ENCODE measurements around the gene TLR1. TPM values are rescaled to one million over a fixed set of nuclear protein-coding genes. Genes with fewer than 3 reads are reported as not detected.
A peak's percentile ranks its signal among the peaks of the same experiment; 100 is the strongest.
"Not testable (repeated sequence)": the region's sequence is repeated elsewhere in the genome, so short reads cannot be mapped to it uniquely, and the experiment has no call there.

TLR1 gene
- total RNA-seq, 1 donor from 2014 or later = 0.36 TPM

DNA sequence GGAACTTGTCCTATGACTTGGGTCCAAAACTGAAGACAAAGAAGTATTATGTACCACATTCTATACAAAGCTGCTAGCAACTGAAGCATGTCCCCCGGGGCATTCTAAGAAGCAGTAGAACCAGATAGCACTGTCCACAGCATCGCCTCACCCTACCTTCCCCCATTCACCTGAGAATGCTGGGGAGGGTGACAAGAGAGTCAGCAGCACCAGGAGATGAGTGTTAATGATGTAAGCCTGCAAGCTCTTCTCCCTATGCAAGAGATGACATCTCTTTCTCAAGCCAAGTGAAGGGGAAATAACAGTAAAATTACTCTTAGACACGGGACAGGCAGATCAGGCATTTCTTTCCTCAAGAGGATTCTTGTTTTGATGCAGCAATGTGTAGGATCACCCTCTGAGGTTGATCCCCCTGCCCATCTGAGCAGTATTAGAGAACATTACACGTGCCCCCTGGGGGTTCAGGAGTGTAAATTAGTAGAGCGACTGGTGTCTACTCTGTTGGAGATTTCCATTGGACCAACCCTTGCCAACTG is 13.9 kb upstream of the TLR1 start:
- no peak for DNase-seq (ENCODE audit: extremely low spot score, unreplicated experiment)
- Mint-ChIP-seq H3K9me3 (peaks cover 15% of the 10 kb centered on the region), H3K4me1 (ENCODE audit: unreplicated experiment) (peaks cover 7% of the 10 kb centered on the region), H3K36me3 (peaks cover 4% of the 10 kb centered on the region), H3K27ac (peak overlapping the region; percentile 77), H3K27me3 (peaks cover 3% of the 10 kb centered on the region), H3K4me3 (no peak overlapping the region)
- TF ChIP-seq, protein P1, sequence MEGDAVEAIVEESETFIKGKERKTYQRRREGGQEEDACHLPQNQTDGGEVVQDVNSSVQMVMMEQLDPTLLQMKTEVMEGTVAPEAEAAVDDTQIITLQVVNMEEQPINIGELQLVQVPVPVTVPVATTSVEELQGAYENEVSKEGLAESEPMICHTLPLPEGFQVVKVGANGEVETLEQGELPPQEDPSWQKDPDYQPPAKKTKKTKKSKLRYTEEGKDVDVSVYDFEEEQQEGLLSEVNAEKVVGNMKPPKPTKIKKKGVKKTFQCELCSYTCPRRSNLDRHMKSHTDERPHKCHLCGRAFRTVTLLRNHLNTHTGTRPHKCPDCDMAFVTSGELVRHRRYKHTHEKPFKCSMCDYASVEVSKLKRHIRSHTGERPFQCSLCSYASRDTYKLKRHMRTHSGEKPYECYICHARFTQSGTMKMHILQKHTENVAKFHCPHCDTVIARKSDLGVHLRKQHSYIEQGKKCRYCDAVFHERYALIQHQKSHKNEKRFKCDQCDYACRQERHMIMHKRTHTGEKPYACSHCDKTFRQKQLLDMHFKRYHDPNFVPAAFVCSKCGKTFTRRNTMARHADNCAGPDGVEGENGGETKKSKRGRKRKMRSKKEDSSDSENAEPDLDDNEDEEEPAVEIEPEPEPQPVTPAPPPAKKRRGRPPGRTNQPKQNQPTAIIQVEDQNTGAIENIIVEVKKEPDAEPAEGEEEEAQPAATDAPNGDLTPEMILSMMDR (conservative IDR thresholded peaks at IDR 0.05) = no peak

DNA sequence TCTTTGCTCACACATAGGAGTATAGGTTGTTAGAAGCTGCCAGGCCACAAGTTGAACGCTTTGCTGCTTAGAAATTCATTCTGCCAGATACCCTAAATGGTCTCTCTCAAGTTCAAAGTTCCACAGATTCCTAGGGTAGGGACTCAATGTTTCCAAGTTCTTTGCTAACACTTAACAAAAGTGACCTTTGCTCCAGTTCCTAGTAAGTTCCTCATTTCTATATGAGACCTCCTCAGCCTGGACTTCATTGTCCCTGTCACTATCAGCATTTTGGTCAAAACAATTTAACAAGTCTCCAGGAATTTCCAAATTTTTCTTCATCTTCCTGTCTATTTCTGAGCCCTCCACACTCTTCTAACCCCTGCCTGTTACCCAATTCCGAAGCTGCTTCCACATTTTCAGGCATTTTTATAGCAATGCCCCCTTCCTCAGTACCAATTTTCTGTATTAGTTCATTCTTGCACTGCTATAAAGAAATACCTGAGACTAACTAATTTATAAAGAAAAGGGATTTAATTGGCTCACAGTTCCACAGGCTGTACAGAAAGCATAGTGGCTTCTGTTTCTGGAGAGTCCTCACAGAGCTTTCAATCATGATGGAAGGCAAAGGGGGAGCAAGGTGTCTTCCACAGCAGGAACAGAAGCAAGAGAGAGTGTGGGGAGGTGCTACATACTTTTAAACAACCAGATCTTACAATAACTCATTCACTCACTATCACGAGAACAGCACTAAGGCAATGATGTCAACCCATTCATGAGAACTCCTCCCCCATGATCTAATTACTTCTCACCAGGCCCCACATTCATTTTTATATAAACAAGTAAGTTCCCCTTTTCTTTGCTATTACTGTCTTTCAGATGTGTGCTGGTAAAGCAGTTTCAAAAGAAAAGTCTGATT is 11.5 kb upstream of the TLR1 start:
- Mint-ChIP-seq H3K4me1 (ENCODE audit: unreplicated experiment) (peaks cover 7% of the 10 kb centered on the region), H3K36me3 (no peaks in the 10 kb centered on the region), H3K27ac (no peak overlapping the region), H3K27me3 (peaks cover 3% of the 10 kb centered on the region), H3K4me3 (no peak overlapping the region), H3K9me3 (peaks cover 6% of the 10 kb centered on the region)
- TF ChIP-seq, protein P1 (conservative IDR thresholded peaks at IDR 0.05) = no peak
- no peak for DNase-seq (ENCODE audit: extremely low spot score, unreplicated experiment)

DNA sequence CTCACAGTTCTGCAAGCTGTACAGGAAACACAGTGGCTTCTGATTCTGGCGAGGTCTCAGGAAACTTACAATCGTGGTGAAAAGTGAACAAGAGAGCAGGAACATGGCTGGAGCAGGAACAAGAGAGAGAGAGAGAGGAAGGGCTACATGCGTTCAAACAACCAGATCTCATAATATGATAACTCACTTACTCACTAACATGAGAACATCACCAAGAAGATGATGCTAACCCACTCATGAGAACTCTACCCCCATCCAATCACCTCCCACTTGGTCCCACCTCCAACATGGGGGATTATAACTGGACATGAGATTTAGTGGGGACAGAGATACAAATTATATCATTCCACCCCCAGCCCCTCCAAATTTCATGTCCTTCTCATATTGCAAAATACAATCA is 9.8 kb upstream of the TLR1 start:
- DNase-seq (ENCODE audit: extremely low spot score, unreplicated experiment) = no peak
- H3K36me3 Mint-ChIP-seq = no peaks in the 10 kb centered on the region

GRCh38 chr4:38811297-38811696 is 6.7 kb upstream of the TLR1 start:
- no peaks in the 10 kb centered on the region for H3K4me1 Mint-ChIP-seq (ENCODE audit: unreplicated experiment)
- peaks cover 3% of the 10 kb centered on the region for H3K27me3 Mint-ChIP-seq
- no peak overlapping the region for H3K27ac Mint-ChIP-seq
- no peak overlapping the region for H3K4me3 Mint-ChIP-seq
- no peak for DNase-seq (ENCODE audit: extremely low spot score, unreplicated experiment)
- TF ChIP-seq, protein P1 (conservative IDR thresholded peaks at IDR 0.05) = no peak
- H3K9me3 Mint-ChIP-seq = no peaks in the 10 kb centered on the region
- no peaks in the 10 kb centered on the region for H3K36me3 Mint-ChIP-seq

More for the DNA sequence above, 9.8 kb upstream of the TLR1 start:
- Mint-ChIP-seq H3K27me3 (peaks cover 3% of the 10 kb centered on the region), H3K4me3 (no peak overlapping the region), H3K27ac (no peak overlapping the region), H3K4me1 (ENCODE audit: unreplicated experiment) (peaks cover 7% of the 10 kb centered on the region), H3K9me3 (peaks cover 6% of the 10 kb centered on the region)
- TF ChIP-seq, protein P1 (conservative IDR thresholded peaks at IDR 0.05) = no peak

DNA sequence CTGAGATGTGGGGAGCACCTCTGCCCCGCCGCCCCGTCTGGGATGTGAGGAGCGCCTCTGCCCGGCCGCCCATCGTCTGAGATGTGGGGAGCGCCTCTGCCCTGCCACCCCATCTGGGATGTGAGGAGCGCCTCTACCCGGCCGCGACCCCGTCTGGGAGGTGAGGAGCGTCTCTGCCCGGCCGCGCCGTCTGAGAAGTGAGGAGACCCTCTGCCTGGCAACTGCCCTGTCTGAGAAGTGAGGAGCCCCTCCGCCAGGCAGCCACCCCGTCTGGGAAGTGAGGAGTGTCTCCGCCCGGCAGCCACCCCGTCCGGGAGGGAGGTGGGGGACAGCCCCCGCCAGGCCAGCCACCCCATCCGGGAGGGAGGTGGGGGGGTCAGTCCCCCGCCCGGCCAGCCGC is 2.9 kb upstream of the TLR1 start:
- H3K9me3 Mint-ChIP-seq; DNase-seq (ENCODE audit: extremely low spot score, unreplicated experiment); H3K4me1 Mint-ChIP-seq (ENCODE audit: unreplicated experiment); H3K4me3 Mint-ChIP-seq; H3K27me3 Mint-ChIP-seq; H3K36me3 Mint-ChIP-seq; H3K27ac Mint-ChIP-seq: not testable (repeated sequence)

GRCh38 chr4:38806251-38806650 is 1.7 kb upstream of the TLR1 start:
- not testable (repeated sequence) for H3K4me3 Mint-ChIP-seq; H3K36me3 Mint-ChIP-seq; H3K27me3 Mint-ChIP-seq; DNase-seq (ENCODE audit: extremely low spot score, unreplicated experiment); H3K9me3 Mint-ChIP-seq; H3K4me1 Mint-ChIP-seq (ENCODE audit: unreplicated experiment); H3K27ac Mint-ChIP-seq
